ENCODE measurements around the gene FCHSD2.
"Not testable (repeated sequence)": the region's sequence is repeated elsewhere in the genome, so short reads cannot be mapped to it uniquely, and the experiment has no call there.

DNA sequence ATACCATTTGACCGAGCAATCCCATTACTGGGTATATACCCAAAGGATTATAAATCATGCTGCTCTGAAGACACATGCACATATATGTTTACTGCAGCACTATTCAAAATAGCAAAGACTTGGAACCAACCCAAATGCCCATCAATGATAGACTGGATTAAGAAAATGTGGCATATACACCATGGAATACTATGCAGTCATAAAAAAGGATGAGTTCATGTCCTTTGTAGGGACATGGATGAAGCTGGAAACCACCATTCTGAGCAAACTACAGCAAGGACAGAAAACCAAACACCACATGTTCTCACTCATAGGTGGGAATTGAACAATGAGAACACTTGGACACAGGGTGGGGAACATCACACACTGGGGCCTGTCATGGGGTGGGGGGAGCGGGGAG is 164.3 kb downstream of the FCHSD2 start:
- TF ChIP-seq, protein P1, sequence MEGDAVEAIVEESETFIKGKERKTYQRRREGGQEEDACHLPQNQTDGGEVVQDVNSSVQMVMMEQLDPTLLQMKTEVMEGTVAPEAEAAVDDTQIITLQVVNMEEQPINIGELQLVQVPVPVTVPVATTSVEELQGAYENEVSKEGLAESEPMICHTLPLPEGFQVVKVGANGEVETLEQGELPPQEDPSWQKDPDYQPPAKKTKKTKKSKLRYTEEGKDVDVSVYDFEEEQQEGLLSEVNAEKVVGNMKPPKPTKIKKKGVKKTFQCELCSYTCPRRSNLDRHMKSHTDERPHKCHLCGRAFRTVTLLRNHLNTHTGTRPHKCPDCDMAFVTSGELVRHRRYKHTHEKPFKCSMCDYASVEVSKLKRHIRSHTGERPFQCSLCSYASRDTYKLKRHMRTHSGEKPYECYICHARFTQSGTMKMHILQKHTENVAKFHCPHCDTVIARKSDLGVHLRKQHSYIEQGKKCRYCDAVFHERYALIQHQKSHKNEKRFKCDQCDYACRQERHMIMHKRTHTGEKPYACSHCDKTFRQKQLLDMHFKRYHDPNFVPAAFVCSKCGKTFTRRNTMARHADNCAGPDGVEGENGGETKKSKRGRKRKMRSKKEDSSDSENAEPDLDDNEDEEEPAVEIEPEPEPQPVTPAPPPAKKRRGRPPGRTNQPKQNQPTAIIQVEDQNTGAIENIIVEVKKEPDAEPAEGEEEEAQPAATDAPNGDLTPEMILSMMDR (conservative IDR thresholded peaks at IDR 0.05 in 1 of 2, IDR thresholded peaks at IDR 0.05 in 1 of 2; ENCODE audit: low read depth in 1 of 2, low read length in 2 of 2), result not testable (repeated sequence)
- TF ChIP-seq EZH2 (IDR thresholded peaks at IDR 0.05; ENCODE audit: low read length, missing control alignments), result not testable (repeated sequence)
